ENCODE data around the gene RAPSN. TPM values are rescaled to one million over a fixed set of nuclear protein-coding genes. Genes with fewer than 3 reads are reported as not detected.

The RAPSN gene
- total RNA-seq, 2 experiments from 2014 or later, result 0.36 to 0.81 TPM

- Mint-ChIP-seq H3K4me3 (peak overlapping the region; percentile 88), H3K9me3 (no peaks in the 10 kb centered on the region), H3K36me3 (ENCODE audit: low read depth) (no peaks in the 10 kb centered on the region), H3K4me1 (ENCODE audit: low read depth) (peaks cover 21% of the 10 kb centered on the region), H3K27me3 (no peaks in the 10 kb centered on the region), H3K27ac (peak overlapping the region; percentile 94)
- intact Hi-C loops (cut with micrococcal nuclease), result loop anchor here (2.0 kb wide), 1 partner anchor 36 kb away; no protein-coding TSS in a partner anchor
- no peak for TF ChIP-seq CTCF (IDR thresholded peaks at IDR 0.05)
- DNase-seq (no peak), ATAC-seq (peak; percentile 0)
- CTCF ChIA-PET, result interaction anchor here (1.1 to 6.7 kb wide), 4 partner anchors 14 to 37 kb away, joined by 3 to 108 read pairs (median 46); partner anchors contain the start of gene PSMC3
- POLR2A ChIA-PET, result interaction anchor here (1.2 to 6.4 kb wide), 3 partner anchors 8 to 17 kb away, joined by 4 to 54 read pairs (median 15); partner anchors contain the start of gene PSMC3
Observed at GRCh38 chr11:47408598-47409439, 40.1 kb downstream of the RAPSN start.

- peaks cover 21% of the 10 kb centered on the region for H3K4me1 Mint-ChIP-seq (ENCODE audit: low read depth)
- TF ChIP-seq CTCF (IDR thresholded peaks at IDR 0.05), result peak; percentile 79
- H3K9me3 Mint-ChIP-seq, result no peaks in the 10 kb centered on the region
- intact Hi-C loops (cut with micrococcal nuclease), result loop anchor here (2.0 kb wide), 1 partner anchor 35 kb away; no protein-coding TSS in a partner anchor
- DNase-seq, result peak; percentile 90
- CTCF ChIA-PET, result interaction anchor here (0.8 to 6.7 kb wide), 5 partner anchors 14 to 46 kb away, joined by 3 to 108 read pairs (median 4); partner anchors contain the start of gene PSMC3
- ATAC-seq, result peak; percentile 92
- POLR2A ChIA-PET, result interaction anchor here (0.6 to 6.4 kb wide), 6 partner anchors 8 to 185 kb away, joined by 3 to 54 read pairs (median 4); partner anchors contain the start of gene PSMC3
- H3K27ac Mint-ChIP-seq, result peak within 1 kb of the TSS; percentile 94
- no peaks in the 10 kb centered on the region for H3K27me3 Mint-ChIP-seq
- H3K4me3 Mint-ChIP-seq, result peak within 1 kb of the TSS; percentile 88
- no peaks in the 10 kb centered on the region for H3K36me3 Mint-ChIP-seq (ENCODE audit: low read depth)
Observed at GRCh38 chr11:47407746-47408590, 41.0 kb downstream of the RAPSN start, which contains the start of gene SLC39A13. Gene SLC39A13 (plus strand): TSS chr11:47408590. CDS start chr11:47410095, 1,505 bp downstream.

- ATAC-seq (no peak), DNase-seq (no peak)
- ChIA-PET CTCF (interaction anchor here (0.8 to 6.7 kb wide), 4 partner anchors 13 to 47 kb away, joined by 3 to 108 read pairs (median 47); partner anchors contain the start of gene PSMC3), POLR2A (interaction anchor here (0.6 to 6.4 kb wide), 5 partner anchors 9 to 184 kb away, joined by 3 to 54 read pairs (median 3); partner anchors contain the start of genes CELF1 and PSMC3)
- H3K36me3 Mint-ChIP-seq (ENCODE audit: low read depth), result no peaks in the 10 kb centered on the region
- H3K27me3 Mint-ChIP-seq, result no peaks in the 10 kb centered on the region
- H3K4me1 Mint-ChIP-seq (ENCODE audit: low read depth), result peaks cover 21% of the 10 kb centered on the region
- H3K9me3 Mint-ChIP-seq, result no peaks in the 10 kb centered on the region
- peak overlapping the region; percentile 86 for H3K4me3 Mint-ChIP-seq
- TF ChIP-seq CTCF (IDR thresholded peaks at IDR 0.05), result no peak
- peak overlapping the region; percentile 93 for H3K27ac Mint-ChIP-seq
- intact Hi-C loops (cut with micrococcal nuclease), result no loop called here
Observed at GRCh38 chr11:47406896-47407745, 41.8 kb downstream of the RAPSN start.

GRCh38 chr11:47403571-47403970 lies 45.4 kb downstream of the RAPSN start:
- DNase-seq (no peak), ATAC-seq (no peak)
- Mint-ChIP-seq H3K4me1 (ENCODE audit: low read depth) (peaks cover 22% of the 10 kb centered on the region), H3K36me3 (ENCODE audit: low read depth) (no peaks in the 10 kb centered on the region), H3K27me3 (no peaks in the 10 kb centered on the region), H3K9me3 (no peaks in the 10 kb centered on the region), H3K27ac (no peak overlapping the region), H3K4me3 (no peak overlapping the region)
- intact Hi-C loops (cut with micrococcal nuclease), result no loop called here
- ChIA-PET POLR2A (interaction anchor here (0.7 to 4.3 kb wide), 3 partner anchors 11 to 433 kb away, joined by 3 to 28 read pairs (median 3); no protein-coding TSS in a partner anchor), CTCF (interaction anchor here (2.6 to 2.9 kb wide), 2 partner anchors 8 to 30 kb away, joined by 14 to 20 read pairs; no protein-coding TSS in a partner anchor)
- TF ChIP-seq CTCF (IDR thresholded peaks at IDR 0.05), result no peak

Measured in activated CD8-positive, alpha-beta T cell treated with anti-CD3 and anti-CD28 coated beads for 36 hours (primary cell).